Prostate gland (tissue), 2 donors: ENCODE results near the gene SLC25A21. TPM values are rescaled to one million over a fixed set of nuclear protein-coding genes. Genes with fewer than 3 reads are reported as not detected.

Source experiments
- DNase-seq: peaks from one replicate; pipeline ENCODE4 v3.0.0-alpha.2; 2019; ENCODE audit warnings: low spot score
- H3K27ac ChIP-seq, 2 donors: fragments of 200-600 bp; sonication (generic); 2 replicates each; pipeline ENCODE4 v1.5.1; 2017 to 2019
- H3K27me3 ChIP-seq: fragments of 200-600 bp; sonication (generic); replicated peaks from 2 replicates; pipeline ENCODE4 v1.5.1; 2019; ENCODE audit not compliant: insufficient read depth
- H3K36me3 ChIP-seq, 2 donors: fragments of 200-600 bp; sonication (generic); 1 replicate in 1 of 2; 2 replicates in 1 of 2; pipeline versions ENCODE4 v1.5.1 to v1.8.1; 2017 to 2019
- H3K4me1 ChIP-seq: fragments of 200-600 bp; sonication (generic); replicated peaks from 2 replicates; pipeline ENCODE4 v1.5.1; 2019
- H3K4me3 ChIP-seq, 2 donors: fragments of 200-600 bp; sonication (generic); 2 replicates each; pipeline ENCODE4 v1.5.1; 2017 to 2019
- H3K9me3 ChIP-seq: fragments of 200-600 bp; sonication (generic); 2 replicates; pipeline ENCODE4 v1.5.1; 2017
- POLR2A ChIP-seq: fragments of 450-650 bp; IDR thresholded peaks from one replicate; pipeline ENCODE4 v1.6.1; 2016; ENCODE audit warnings: antibody characterized with exemption, mild to moderate bottlenecking
- POLR2AphosphoS5 ChIP-seq: sonication (generic); formaldehyde crosslinking; IDR thresholded peaks from one replicate; pipeline ENCODE4 v1.6.1; 2017; ENCODE audit warnings: antibody characterized with exemption
- WGBS: methylation state at CpG from one replicate; pipeline ENCODE4 v1.1.5; 2018; 5-methylcytosine and 5-hydroxymethylcytosine counted together
- intact Hi-C: fragments of 100-400 bp; cut with DNase I; formaldehyde crosslinking; loops from one replicate; pipeline ENCODE4 v1.14.2; 2022
- total RNA-seq, 2 donors: library from RNA; depleted of rRNA; stranded (reverse); fragments of >200 nt; gene quantifications; one replicate each; pipeline ENCODE4 v1.1.0, GENCODE V29; 2016
- TF ChIP-seq, protein P1 (sequence below), 4 experiments: fragments of 200-600 bp in 2 of 4; fragments of 450-650 bp in 2 of 4; sonication (generic) in 2 of 4; IDR thresholded peaks; 1 replicate in 3 of 4; 2 replicates in 1 of 4; pipeline ENCODE4 v1.5.1; 2016 to 2019; ENCODE audit warnings: antibody characterized with exemption in 4 of 4, mild to moderate bottlenecking in 2 of 4, moderate library complexity in 2 of 4

The SLC25A21 gene
- total RNA-seq, 2 donors from 2014 or later: 1.5 to 7.7 TPM

DNA sequence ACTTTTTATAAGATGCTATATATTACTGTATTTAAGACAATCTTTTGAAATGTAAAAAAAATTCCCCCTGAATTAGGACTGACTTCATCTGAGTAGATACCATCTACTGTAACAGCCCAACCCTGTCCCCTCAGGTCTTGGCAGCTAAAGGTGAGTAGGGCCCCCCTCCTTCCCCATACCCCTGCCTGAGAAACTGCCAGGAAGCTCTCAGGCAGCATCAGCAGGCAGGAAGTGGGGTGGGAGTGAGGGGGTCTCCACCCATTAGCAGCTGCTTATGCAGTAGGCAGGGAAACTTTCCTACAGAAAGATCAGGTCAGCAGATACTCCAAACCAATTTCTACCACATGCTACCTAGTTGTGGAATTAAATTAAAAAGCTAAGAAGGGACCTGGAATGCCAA is 448.2 kb downstream of the SLC25A21 start:
- H3K27ac ChIP-seq: no peak overlapping the region
- no peaks in the 10 kb centered on the region for H3K36me3 ChIP-seq
- no peak for DNase-seq
- H3K4me1 ChIP-seq: no peaks in the 10 kb centered on the region
- no peak overlapping the region for H3K4me3 ChIP-seq
- TF ChIP-seq, protein P1, sequence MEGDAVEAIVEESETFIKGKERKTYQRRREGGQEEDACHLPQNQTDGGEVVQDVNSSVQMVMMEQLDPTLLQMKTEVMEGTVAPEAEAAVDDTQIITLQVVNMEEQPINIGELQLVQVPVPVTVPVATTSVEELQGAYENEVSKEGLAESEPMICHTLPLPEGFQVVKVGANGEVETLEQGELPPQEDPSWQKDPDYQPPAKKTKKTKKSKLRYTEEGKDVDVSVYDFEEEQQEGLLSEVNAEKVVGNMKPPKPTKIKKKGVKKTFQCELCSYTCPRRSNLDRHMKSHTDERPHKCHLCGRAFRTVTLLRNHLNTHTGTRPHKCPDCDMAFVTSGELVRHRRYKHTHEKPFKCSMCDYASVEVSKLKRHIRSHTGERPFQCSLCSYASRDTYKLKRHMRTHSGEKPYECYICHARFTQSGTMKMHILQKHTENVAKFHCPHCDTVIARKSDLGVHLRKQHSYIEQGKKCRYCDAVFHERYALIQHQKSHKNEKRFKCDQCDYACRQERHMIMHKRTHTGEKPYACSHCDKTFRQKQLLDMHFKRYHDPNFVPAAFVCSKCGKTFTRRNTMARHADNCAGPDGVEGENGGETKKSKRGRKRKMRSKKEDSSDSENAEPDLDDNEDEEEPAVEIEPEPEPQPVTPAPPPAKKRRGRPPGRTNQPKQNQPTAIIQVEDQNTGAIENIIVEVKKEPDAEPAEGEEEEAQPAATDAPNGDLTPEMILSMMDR (IDR thresholded peaks at IDR 0.05): no peak
- TF ChIP-seq POLR2AphosphoS5 (no peak), POLR2A (no peak)
- intact Hi-C loops: no loop called here
- H3K27me3 ChIP-seq: no peaks in the 10 kb centered on the region
- no peaks in the 10 kb centered on the region for H3K9me3 ChIP-seq

DNA sequence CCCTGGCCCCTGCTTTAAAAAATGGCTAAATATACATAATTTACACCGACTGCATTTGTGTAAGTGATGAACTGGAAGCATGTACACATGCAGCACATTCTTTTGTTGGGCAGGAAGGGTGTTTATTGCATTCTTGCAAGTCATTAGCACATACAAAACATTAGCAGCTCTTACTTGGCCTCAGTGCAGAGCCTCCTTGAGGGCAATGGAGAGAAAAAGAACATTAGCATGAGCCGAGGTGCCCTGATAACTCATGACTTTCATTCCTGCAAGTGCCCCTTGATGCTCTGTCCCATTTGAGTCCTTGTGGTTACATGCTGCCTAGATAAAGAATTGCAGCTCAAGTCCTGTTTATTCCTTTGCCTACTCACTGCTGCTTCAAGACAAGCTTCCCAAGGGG is 448.9 kb downstream of the SLC25A21 start:
- no peaks in the 10 kb centered on the region for H3K36me3 ChIP-seq
- H3K4me3 ChIP-seq: no peak overlapping the region
- H3K27ac ChIP-seq: no peak overlapping the region
- intact Hi-C loops: no loop called here
- no peaks in the 10 kb centered on the region for H3K9me3 ChIP-seq
- no peaks in the 10 kb centered on the region for H3K27me3 ChIP-seq
- WGBS: 62% methylated on average over 2 of the region's 2 CpGs
- TF ChIP-seq, protein P1 (IDR thresholded peaks at IDR 0.05): no peak
- no peak for TF ChIP-seq POLR2AphosphoS5
- no peak for TF ChIP-seq POLR2A
- no peaks in the 10 kb centered on the region for H3K4me1 ChIP-seq
- DNase-seq: no peak

DNA sequence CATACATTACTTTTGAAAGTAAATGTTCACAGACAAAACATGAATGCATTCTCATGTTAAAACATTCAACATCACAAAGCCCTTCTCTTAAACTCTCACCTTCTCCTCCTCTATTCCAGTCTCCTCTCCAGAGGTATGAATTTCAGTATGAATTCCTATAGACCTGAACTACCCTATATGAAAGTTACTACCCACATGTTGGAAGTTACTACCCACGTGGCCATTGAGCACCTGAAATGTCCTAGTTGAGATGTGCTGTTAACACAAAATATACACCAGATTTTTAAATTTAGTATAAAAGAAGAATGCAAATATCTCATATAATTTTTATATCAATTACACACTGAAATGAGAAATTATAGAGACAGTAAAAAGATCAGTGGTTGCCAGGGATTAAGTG is 450.5 kb downstream of the SLC25A21 start:
- TF ChIP-seq, protein P1 (IDR thresholded peaks at IDR 0.05): no peak
- no peak for TF ChIP-seq POLR2A
- no peak for TF ChIP-seq POLR2AphosphoS5
- WGBS: 71% methylated on average over 1 of the region's 1 CpG

DNA sequence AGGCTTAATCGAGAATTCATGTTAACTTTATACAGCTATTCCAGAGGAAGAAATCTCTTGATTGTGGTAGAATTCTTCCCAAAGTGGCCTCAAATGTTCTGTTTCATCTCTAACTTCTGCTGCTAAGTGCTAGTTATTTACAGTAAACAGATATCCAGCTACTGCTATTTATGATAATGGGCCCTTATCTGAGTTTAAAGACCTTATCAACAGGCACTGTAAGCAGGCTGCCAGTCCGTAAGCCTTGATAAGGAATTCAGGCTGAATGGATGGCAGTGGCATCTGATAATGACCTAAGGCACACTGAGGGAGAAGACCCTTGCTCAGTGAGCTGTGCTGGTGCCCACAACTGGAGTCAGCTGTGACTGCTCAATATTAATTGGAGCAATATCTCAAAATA is 451.7 kb downstream of the SLC25A21 start:
- TF ChIP-seq, protein P1 (IDR thresholded peaks at IDR 0.05): no peak
- TF ChIP-seq POLR2AphosphoS5 (no peak), POLR2A (no peak)
- Histone ChIP-seq H3K27me3 (no peaks in the 10 kb centered on the region), H3K4me1 (no peaks in the 10 kb centered on the region), H3K36me3 (no peaks in the 10 kb centered on the region), H3K9me3 (no peaks in the 10 kb centered on the region), H3K4me3 (no peak overlapping the region), H3K27ac (no peak overlapping the region)
- intact Hi-C loops: no loop called here
- no peak for DNase-seq
- 71% methylated on average over 2 of the region's 2 CpGs for WGBS

More for the DNA sequence above, 450.5 kb downstream of the SLC25A21 start:
- Histone ChIP-seq H3K9me3 (no peaks in the 10 kb centered on the region), H3K27me3 (no peaks in the 10 kb centered on the region), H3K27ac (no peak overlapping the region), H3K4me3 (no peak overlapping the region), H3K4me1 (no peaks in the 10 kb centered on the region), H3K36me3 (no peaks in the 10 kb centered on the region)
- no peak for DNase-seq
- intact Hi-C loops: no loop called here

DNA sequence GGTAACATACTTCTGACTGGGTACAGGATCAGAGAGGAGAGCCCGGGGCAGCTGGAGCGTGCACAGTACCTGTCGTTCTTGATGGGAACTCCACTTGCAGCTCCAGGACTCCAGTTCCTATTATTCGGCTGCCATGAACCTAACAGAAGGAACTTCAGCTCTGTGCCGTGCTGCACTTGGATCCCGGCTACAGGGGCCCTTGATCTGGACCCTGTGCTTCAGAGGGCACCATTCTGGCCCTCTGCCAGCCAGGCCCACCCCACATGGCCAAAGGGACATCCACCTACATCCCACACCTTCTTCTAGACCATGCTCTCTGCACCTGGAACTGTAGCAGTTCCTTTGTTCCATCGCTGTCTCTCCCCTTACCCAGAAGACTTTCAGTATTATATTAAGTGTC is 452.6 kb downstream of the SLC25A21 start:
- WGBS: 95% methylated on average over 7 of the region's 7 CpGs
- no peaks in the 10 kb centered on the region for H3K36me3 ChIP-seq
- no peak overlapping the region for H3K4me3 ChIP-seq
- H3K4me1 ChIP-seq: no peaks in the 10 kb centered on the region
- no peak for DNase-seq
- intact Hi-C loops: no loop called here
- H3K27me3 ChIP-seq: no peaks in the 10 kb centered on the region
- TF ChIP-seq POLR2A (no peak), POLR2AphosphoS5 (no peak)
- TF ChIP-seq, protein P1 (IDR thresholded peaks at IDR 0.05): no peak
- H3K27ac ChIP-seq: no peak overlapping the region
- no peaks in the 10 kb centered on the region for H3K9me3 ChIP-seq
